ENCODE measurements around the gene SPSB2.

- TF ChIP-seq, protein P1, sequence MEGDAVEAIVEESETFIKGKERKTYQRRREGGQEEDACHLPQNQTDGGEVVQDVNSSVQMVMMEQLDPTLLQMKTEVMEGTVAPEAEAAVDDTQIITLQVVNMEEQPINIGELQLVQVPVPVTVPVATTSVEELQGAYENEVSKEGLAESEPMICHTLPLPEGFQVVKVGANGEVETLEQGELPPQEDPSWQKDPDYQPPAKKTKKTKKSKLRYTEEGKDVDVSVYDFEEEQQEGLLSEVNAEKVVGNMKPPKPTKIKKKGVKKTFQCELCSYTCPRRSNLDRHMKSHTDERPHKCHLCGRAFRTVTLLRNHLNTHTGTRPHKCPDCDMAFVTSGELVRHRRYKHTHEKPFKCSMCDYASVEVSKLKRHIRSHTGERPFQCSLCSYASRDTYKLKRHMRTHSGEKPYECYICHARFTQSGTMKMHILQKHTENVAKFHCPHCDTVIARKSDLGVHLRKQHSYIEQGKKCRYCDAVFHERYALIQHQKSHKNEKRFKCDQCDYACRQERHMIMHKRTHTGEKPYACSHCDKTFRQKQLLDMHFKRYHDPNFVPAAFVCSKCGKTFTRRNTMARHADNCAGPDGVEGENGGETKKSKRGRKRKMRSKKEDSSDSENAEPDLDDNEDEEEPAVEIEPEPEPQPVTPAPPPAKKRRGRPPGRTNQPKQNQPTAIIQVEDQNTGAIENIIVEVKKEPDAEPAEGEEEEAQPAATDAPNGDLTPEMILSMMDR (IDR thresholded peaks at IDR 0.05; ENCODE audit: low read depth, low read length): no peak
- TF ChIP-seq, protein P2, sequence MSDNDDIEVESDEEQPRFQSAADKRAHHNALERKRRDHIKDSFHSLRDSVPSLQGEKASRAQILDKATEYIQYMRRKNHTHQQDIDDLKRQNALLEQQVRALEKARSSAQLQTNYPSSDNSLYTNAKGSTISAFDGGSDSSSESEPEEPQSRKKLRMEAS (IDR thresholded peaks at IDR 0.05; ENCODE audit: low read depth, low read length): no peak
These were observed 32.2 kb downstream of the SPSB2 start, which contains the start of gene GNB3 for GRCh38 chr12:6840761-6841515.

All from NB4 (cell line).